Measurements from ENCODE around the gene ADAMTS20.

DNA sequence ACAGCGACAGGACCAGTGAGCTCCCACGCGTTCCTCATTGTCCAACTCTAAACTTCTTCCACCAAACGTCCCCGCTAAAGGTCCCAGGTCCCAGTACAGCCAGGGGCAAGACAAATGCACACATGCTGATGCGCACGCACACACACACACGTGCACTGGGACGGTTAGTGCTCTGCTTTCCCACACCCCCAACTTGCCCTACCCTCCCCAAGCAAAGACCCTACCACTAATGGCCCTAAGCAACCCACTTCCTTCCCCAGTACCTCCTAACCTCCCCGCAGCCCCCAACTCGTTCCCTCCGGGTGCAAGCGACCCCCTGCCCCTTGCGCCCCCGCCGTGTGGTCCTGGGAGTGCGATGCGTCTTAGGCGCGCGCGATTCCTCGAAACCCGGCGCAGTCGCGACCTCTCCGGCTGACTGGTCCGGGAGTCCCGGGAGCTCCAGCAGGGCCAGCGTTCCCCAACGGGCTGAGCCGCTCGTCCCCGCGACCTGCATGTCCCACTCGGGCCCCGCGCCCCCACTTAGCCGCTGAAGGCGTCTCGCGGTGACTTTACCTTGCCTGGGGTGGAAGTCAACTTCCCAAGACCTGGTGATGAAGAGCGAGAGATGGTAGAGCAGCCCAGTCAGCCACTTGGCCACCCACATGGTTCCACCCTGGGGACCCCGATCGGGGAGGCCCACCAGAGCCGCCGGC, 578 bp downstream of the ADAMTS20 start:
- TF ChIP-seq CTCF (optimal IDR thresholded peaks at IDR 0.05 in 1 of 3, IDR thresholded peaks at IDR 0.05 in 1 of 3, conservative IDR thresholded peaks at IDR 0.05 in 1 of 3; ENCODE audit: extremely low read depth in 1 of 3, insufficient read depth in 2 of 3, low read length in 3 of 3) (no peak), EZH2 (IDR thresholded peaks at IDR 0.05; ENCODE audit: low read length) (no peak)

All from keratinocyte (primary cell).